Heart right ventricle (tissue), 16 donors: ENCODE results near the gene RYR1. TPM values are rescaled to one million over a fixed set of nuclear protein-coding genes. Genes with fewer than 3 reads are reported as not detected.

Experiments
- ATAC-seq, 8 donors: fragments of 200-7000 bp; cut with Tn5 transposase; one replicate each; pipeline ENCODE4 v1.9.1; 2020; ENCODE audit warnings: mild to moderate bottlenecking in 8 of 8, moderate library complexity in 8 of 8, moderate number of reproducible peaks in 1 of 8
- DNase-seq, 2 donors: peaks; one replicate each; pipeline ENCODE4 v3.0.0-alpha.2; 2020
- H3K27ac ChIP-seq, 10 donors: fragments of 200-600 bp; sonication (generic) in 2 of 10; one replicate each; pipeline versions ENCODE4 v1.5.0 to v1.8.0; 2020 to 2022; ENCODE audit warnings: mild to moderate bottlenecking in 3 of 10
- H3K27me3 ChIP-seq, 7 donors: fragments of 200-600 bp; one replicate each; pipeline ENCODE4 v1.8.0; 2021 to 2022; ENCODE audit warnings: mild to moderate bottlenecking in 2 of 7
- H3K36me3 ChIP-seq, 9 donors: fragments of 200-600 bp; sonication (generic) in 1 of 9; one replicate each; pipeline versions ENCODE4 v1.5.0 to v1.8.0; 2020 to 2022; ENCODE audit warnings: mild to moderate bottlenecking in 2 of 9
- H3K4me1 ChIP-seq, 9 donors: fragments of 200-600 bp; sonication (generic) in 1 of 9; one replicate each; pipeline versions ENCODE4 v1.5.0 to v1.8.0; 2020 to 2022; ENCODE audit warnings: mild to moderate bottlenecking in 4 of 9
- H3K4me3 ChIP-seq, 10 donors: fragments of 200-600 bp; sonication (generic) in 2 of 10; one replicate each; pipeline versions ENCODE4 v1.5.0 to v1.8.0; 2020 to 2022; ENCODE audit warnings: mild to moderate bottlenecking in 7 of 10, moderate library complexity in 2 of 10
- H3K9me3 ChIP-seq, 11 donors: fragments of 200-600 bp in 10 of 11; sonication (generic) in 2 of 11; one replicate each; pipeline versions ENCODE4 v1.5.0 to v1.8.0; 2013 to 2022; ENCODE audit warnings: mild to moderate bottlenecking in 2 of 11, control low read depth in 1 of 11, moderate library complexity in 1 of 11
- CTCF ChIP-seq, 9 donors: fragments of 200-600 bp; sonication (generic) in 2 of 9; IDR thresholded peaks; one replicate each; pipeline versions ENCODE4 v1.5.0 to v1.8.0; 2021 to 2022; ENCODE audit warnings: antibody characterized with exemption in 9 of 9, mild to moderate bottlenecking in 5 of 9, moderate library complexity in 1 of 9
- WGBS, 2 donors: extraction: QIAGEN DNeasy Blood & Tissue Kit; methylation state at CpG; one replicate each; pipeline ENCODE4 v1.1.7; 2013; ENCODE audit warnings: inconsistent platforms in 1 of 2; 5-methylcytosine and 5-hydroxymethylcytosine counted together
- intact Hi-C, 10 donors: fragments of 100-400 bp; cut with DNase I; formaldehyde crosslinking; loops; one replicate each; pipeline versions ENCODE4 v1.11.1 to v1.14.2; 2022
- polyA plus RNA-seq, 2 donors: library from polyadenylated mRNA; stranded (reverse); fragments of 200-250 nt; gene quantifications; one replicate each; pipeline ENCODE4 v1.2.3, GENCODE V29; 2013
- total RNA-seq, 10 donors: library from RNA; stranded (reverse); fragmentation: NEBNext Ultra II Directional in 3 of 10; extraction: Animal tissue kit (Norgen Biotek cat#: 25700) in 3 of 10; gene quantifications; one replicate each; pipeline versions ENCODE4 v1.2.1 to v1.2.4, GENCODE V29; 2021 to 2023
- donor health status: Arrhythmogenic right ventricular cardiomyopathy.
- donor health status: ischemic (EF 13 %, LVEDD 7.1; RV severe dilation, severe dysfunction).
- donor health status: healthy with polysubstance abuse.
- donor health status: DM: no; HTN: yes; CAD: no.
- donor health status: DM: no; HTN: no; CAD: no.
- donor health status: ischemic (EF 25% LVEDD 6.9; RV normal size, moderate dysfunction).
- donor health status: ischemic (EF 25% LVEDD 5.7; RV mildly dilated, moderate dysfunction).
- donor health status: healthy.
- donor health status: DM: yes; HTN: yes; CAD: no.
- donor health status: Ischemic cardiomyopathy.
- donor health status: ischemic (EF 35%, LVEDD 5.7; RV mildly dilated, moderate dysfunction).
- donor health status: nonischemic (EF 11% LVEDD 7.7; RV severe dilation, severe dysfunction).
- donor health status: DM: yes; HTN: yes; CAD: no.
- donor health status: PGD.
- donor health status: ischemic (EF 29% LVEDD 5.4; RV normal size, mild dysfunction).
- donor health status: nonischemic (EF 23%, LVEDD 6.1; RV moderate dilation, normal function).

RYR1 gene
- total and polyA plus RNA-seq, 12 donors: 0.20 to 1.7 (median 0.74) TPM

GRCh38 chr19:38457690-38458405 lies 24.4 kb downstream of the RYR1 start:
- Histone ChIP-seq H3K36me3 (no peaks in the 10 kb centered on the region), H3K4me1 (no peaks in the 10 kb centered on the region), H3K27ac (no peak overlapping the region), H3K9me3 (no peaks in the 10 kb centered on the region), H3K27me3 (peaks cover 0 to 22% (median 7%) of the 10 kb centered on the region in 7 donors), H3K4me3 (no peak overlapping the region)
- no peak for ATAC-seq
- no peak for DNase-seq
- intact Hi-C loops: no loop called here
- TF ChIP-seq CTCF (IDR thresholded peaks at IDR 0.05): no peak
- 89 to 91% methylated on average over 15 of the region's 15 CpGs for WGBS, 2 donors

- Histone ChIP-seq H3K27ac (no peak overlapping the region), H3K9me3 (no peaks in the 10 kb centered on the region), H3K36me3 (no peaks in the 10 kb centered on the region), H3K4me3 (no peak overlapping the region), H3K27me3 (peaks cover 0 to 28% (median 13%) of the 10 kb centered on the region in 7 donors), H3K4me1 (no peaks in the 10 kb centered on the region)
- ATAC-seq (no peak), DNase-seq (no peak)
- intact Hi-C loops: no loop called here
- TF ChIP-seq CTCF (IDR thresholded peaks at IDR 0.05): no peak
- WGBS, 2 donors: 80 to 81% methylated on average over 13 of the region's 13 CpGs
Observed at GRCh38 chr19:38458991-38459390, 25.5 kb downstream of the RYR1 start.

GRCh38 chr19:38463365-38463764 lies 29.9 kb downstream of the RYR1 start:
- no peak overlapping the region for H3K4me3 ChIP-seq
- H3K36me3 ChIP-seq: no peaks in the 10 kb centered on the region
- H3K27me3 ChIP-seq: peaks cover 0 to 37% (median 14%) of the 10 kb centered on the region in 7 donors
- peaks cover 0 to 5% (median 0%) of the 10 kb centered on the region in 11 donors for H3K9me3 ChIP-seq
- no peak for TF ChIP-seq CTCF (IDR thresholded peaks at IDR 0.05)
- H3K27ac ChIP-seq: no peak overlapping the region
- no peaks in the 10 kb centered on the region for H3K4me1 ChIP-seq
- DNase-seq (no peak), ATAC-seq (no peak)
- WGBS, 2 donors: 89 to 91% methylated on average over 18 of the region's 18 CpGs
- intact Hi-C loops: no loop called here

DNA sequence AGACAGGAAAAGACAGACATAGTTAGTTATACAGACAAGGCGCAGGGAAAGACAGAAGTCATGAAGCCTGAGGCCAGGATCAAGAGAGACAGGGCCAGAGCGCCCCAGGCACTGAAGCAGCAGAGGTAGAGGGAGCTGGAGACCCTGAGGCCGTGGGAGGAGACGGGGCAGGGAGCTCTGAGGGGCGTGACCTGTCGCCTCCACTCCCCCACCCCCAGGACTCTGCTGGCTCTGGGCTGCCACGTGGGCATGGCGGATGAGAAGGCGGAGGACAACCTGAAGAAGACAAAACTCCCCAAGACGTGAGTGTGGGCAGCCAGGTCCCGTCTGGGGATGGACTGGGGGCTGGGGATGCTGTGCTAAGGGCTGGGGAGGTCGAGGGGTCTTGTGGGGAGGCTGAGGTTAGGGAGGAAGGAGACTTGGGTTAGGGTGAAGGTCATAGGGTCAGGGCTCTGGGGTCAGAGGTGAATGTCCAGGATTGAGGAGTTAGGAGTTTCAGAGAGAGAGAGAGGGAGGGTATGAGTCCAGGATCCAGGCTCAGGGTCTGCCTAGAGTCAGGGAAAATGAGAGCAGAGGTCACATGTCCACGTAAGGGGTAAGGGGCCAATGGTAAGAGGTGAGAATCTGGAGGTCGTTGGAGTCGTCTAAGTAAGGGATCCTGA lies 31.1 kb downstream of the RYR1 start:
- DNase-seq: no peak

More for the DNA sequence above, 31.1 kb downstream of the RYR1 start:
- Histone ChIP-seq H3K36me3 (no peaks in the 10 kb centered on the region), H3K4me3 (no peak overlapping the region), H3K27me3 (peaks cover 0 to 41% (median 14%) of the 10 kb centered on the region in 7 donors), H3K4me1 (no peaks in the 10 kb centered on the region), H3K9me3 (peaks cover 0 to 5% (median 0%) of the 10 kb centered on the region in 11 donors), H3K27ac (no peak overlapping the region)
- intact Hi-C loops: no loop called here
- no peak for ATAC-seq
- TF ChIP-seq CTCF (IDR thresholded peaks at IDR 0.05): no peak
- 58 to 59% methylated on average over 15 of the region's 15 CpGs for WGBS, 2 donors
